ENCODE measurements around the gene GMDS.
A peak's percentile ranks its signal among the peaks of the same experiment; 100 is the strongest.

GMDS gene

DNA sequence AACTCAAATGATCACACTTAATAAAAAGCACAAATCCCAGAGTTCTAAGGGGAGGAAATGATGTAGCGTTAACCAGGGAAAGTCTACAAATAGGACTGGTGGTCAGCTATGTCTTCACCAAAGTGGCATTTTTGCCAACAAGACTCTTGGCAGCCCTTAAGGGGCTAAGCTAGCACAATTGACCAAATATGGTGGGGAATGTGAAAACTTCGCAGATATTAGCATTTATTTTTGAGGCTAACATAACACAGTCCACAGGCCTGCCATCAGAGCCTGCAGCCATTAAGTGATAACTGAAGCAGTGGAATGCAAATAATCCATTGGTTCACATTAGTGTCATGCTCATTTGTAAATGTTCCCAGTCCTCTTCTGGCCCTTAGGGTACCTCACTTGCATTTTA is 361.1 kb downstream of the GMDS start:
- TF ChIP-seq, protein P1, sequence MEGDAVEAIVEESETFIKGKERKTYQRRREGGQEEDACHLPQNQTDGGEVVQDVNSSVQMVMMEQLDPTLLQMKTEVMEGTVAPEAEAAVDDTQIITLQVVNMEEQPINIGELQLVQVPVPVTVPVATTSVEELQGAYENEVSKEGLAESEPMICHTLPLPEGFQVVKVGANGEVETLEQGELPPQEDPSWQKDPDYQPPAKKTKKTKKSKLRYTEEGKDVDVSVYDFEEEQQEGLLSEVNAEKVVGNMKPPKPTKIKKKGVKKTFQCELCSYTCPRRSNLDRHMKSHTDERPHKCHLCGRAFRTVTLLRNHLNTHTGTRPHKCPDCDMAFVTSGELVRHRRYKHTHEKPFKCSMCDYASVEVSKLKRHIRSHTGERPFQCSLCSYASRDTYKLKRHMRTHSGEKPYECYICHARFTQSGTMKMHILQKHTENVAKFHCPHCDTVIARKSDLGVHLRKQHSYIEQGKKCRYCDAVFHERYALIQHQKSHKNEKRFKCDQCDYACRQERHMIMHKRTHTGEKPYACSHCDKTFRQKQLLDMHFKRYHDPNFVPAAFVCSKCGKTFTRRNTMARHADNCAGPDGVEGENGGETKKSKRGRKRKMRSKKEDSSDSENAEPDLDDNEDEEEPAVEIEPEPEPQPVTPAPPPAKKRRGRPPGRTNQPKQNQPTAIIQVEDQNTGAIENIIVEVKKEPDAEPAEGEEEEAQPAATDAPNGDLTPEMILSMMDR (IDR thresholded peaks at IDR 0.05; ENCODE audit: low read depth, low read length) = no peak
- H3K4me3 ChIP-seq (ENCODE audit: low read depth, low read length) = no peak overlapping the region
- DNase-seq (ENCODE audit: low read depth, low spot score) = no peak
- in situ Hi-C loops (cut with HindIII; ENCODE audit: low sequenced_read_pairs) = no loop called here

DNA sequence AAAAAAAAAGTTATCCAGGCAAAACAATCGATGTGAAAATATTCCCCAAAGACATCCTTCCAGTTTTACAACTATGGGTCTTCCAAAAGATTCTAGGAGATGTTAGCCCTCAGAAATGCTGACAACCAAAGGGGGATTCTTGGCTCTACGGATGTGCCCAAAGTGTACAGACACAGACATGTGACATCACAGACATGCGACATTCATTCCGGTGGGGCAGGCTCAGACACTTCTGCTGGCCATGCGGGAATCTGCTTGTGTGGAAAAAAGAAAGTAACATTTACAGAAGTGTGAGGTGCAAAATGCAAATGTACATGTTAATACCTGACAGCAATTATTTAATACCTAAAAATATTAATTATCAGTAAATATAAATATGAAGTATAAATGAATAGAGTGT is 367.1 kb downstream of the GMDS start:
- no peak overlapping the region for H3K4me3 ChIP-seq (ENCODE audit: low read depth, low read length)
- TF ChIP-seq, protein P1 (IDR thresholded peaks at IDR 0.05; ENCODE audit: low read depth, low read length) = no peak
- in situ Hi-C loops (cut with HindIII; ENCODE audit: low sequenced_read_pairs) = no loop called here
- no peak for DNase-seq (ENCODE audit: low read depth, low spot score)

DNA sequence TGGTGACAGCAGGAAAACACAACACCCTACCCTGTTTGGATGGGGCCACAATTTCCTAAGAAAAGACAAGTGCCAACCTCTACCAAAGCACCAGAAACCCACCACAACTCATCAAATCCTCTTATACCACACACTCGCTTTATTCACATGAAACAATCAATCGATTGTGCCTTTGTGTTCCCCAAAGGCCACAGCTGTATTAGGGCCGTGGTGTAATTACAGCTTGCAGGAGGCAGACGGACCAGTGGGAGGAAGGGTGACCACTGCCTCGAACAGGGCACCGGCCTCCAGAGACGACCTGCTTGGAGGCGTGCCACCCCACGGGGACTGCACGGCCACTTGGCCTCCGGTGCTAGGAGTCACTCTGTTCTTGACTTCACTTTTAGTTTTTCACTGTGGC is 371.6 kb downstream of the GMDS start:
- in situ Hi-C loops (cut with HindIII; ENCODE audit: low sequenced_read_pairs) = no loop called here

DNA sequence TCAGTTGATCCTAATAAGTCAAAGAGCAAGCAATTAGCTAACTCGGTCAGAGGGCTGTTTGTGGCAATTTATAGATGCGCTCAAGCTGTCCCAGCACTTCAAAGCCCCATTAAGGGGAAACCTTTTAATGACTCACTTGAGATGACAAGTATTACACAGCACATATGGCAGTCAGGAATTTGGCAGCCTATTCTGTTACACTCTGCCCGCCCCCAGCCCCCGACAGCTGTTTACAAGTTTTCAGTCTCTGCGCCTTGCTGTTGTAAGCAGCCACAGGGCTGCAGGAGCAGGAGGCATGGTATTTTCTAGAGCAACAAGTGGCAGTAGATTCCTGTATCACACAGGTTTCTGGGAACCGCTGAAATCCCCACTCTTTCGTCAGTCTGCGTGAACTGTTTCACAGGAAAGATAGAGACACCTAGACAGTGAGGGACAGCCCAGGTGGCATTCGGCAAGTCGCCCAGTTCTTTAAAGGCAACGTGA is 372.7 kb downstream of the GMDS start:
- DNase-seq (ENCODE audit: low read depth, low spot score) = peak; percentile 32
- TF ChIP-seq, protein P1 (IDR thresholded peaks at IDR 0.05; ENCODE audit: low read depth, low read length) = no peak
- H3K4me3 ChIP-seq (ENCODE audit: low read depth, low read length) = no peak overlapping the region
- in situ Hi-C loops (cut with HindIII; ENCODE audit: low sequenced_read_pairs) = no loop called here

More for the DNA sequence above, 371.6 kb downstream of the GMDS start:
- TF ChIP-seq, protein P1 (IDR thresholded peaks at IDR 0.05; ENCODE audit: low read depth, low read length) = no peak
- no peak for DNase-seq (ENCODE audit: low read depth, low spot score)
- H3K4me3 ChIP-seq (ENCODE audit: low read depth, low read length) = no peak overlapping the region

DNA sequence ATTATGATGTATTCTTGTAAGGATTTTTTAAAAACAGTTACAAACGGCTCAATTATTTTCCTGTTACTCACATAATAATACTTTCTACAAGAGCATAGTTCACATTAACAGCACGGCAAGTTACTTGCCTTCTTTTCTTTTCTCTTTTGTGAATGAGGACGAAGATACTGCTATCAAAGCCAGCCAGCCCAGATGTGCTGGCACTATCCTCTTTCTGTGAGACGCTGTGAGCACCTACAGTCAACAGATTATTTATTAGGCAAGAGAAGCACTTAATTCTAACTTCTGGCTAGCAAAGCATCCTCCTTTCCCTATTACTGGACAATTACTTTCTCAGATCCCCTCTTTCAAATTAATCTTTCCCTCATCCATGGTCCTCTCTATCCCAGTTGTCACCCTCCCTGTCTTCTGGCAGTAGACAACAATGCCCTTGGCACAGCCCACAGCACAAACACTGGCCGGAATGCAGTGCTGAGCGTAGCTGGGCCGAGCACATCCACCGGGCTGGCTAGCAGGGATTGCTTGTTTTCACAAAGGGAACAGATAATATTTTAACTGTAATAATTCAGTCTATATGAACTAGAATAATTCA is 373.6 kb downstream of the GMDS start:
- in situ Hi-C loops (cut with HindIII; ENCODE audit: low sequenced_read_pairs) = no loop called here
- TF ChIP-seq, protein P1 (IDR thresholded peaks at IDR 0.05; ENCODE audit: low read depth, low read length) = no peak
- H3K4me3 ChIP-seq (ENCODE audit: low read depth, low read length) = no peak overlapping the region
- no peak for DNase-seq (ENCODE audit: low read depth, low spot score)

DNA sequence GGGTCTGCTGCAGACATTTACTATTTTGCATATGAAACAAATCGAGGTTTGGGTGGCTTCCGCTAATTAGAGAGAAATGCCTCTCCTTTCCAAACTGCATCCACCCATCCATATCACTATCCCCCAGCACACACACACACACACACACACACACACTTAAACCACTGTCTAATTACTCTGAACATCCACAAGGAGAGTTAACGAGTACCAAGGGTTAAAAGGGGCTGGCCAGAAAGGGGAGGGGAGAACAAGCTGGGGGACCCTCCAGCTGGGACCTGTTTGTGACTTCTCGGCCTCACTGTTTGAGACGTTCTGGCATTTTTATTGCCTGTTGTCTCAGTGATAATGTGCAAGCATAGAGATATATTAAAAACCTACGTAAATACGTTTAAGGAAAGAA is 374.5 kb downstream of the GMDS start:
- DNase-seq (ENCODE audit: low read depth, low spot score) = no peak
- H3K4me3 ChIP-seq (ENCODE audit: low read depth, low read length) = no peak overlapping the region
- TF ChIP-seq, protein P1 (IDR thresholded peaks at IDR 0.05; ENCODE audit: low read depth, low read length) = no peak
- in situ Hi-C loops (cut with HindIII; ENCODE audit: low sequenced_read_pairs) = no loop called here
